Natural killer cell (primary cell): Measurements from ENCODE around the gene THRB. TPM values are rescaled to one million over a fixed set of nuclear protein-coding genes. Genes with fewer than 3 reads are reported as not detected.

Experiments
- ATAC-seq, 3 donors: fragments of 150-1000 bp in 2 of 3; fragments of 200-7000 bp in 1 of 3; cut with Tn5 transposase; 1 replicate in 1 of 3; 2 replicates in 2 of 3; pipeline ENCODE4 v1.10.0; 2021; ENCODE audit warnings: mild to moderate bottlenecking in 2 of 3, moderate library complexity in 2 of 3
- DNase-seq, 2 donors: peaks; one replicate each; pipeline versions ENCODE4 v3.0.0 to v3.0.0-alpha.2; 2013 to 2021; ENCODE audit warnings: mixed read lengths in 1 of 2
- H3K27ac ChIP-seq: one replicate; pipeline ENCODE4 v1.5.1; 2013; ENCODE audit warnings: mild to moderate bottlenecking, low read length
- H3K27me3 ChIP-seq: one replicate; pipeline ENCODE4 v1.6.1; 2013; ENCODE audit warnings: low read length; ENCODE audit not compliant: control insufficient read depth, insufficient read depth
- H3K36me3 ChIP-seq: one replicate; pipeline ENCODE4 v1.6.1; 2013; ENCODE audit warnings: low read length; ENCODE audit not compliant: control insufficient read depth, insufficient read depth
- H3K4me1 ChIP-seq: one replicate; pipeline ENCODE4 v1.6.1; 2013; ENCODE audit warnings: low read length; ENCODE audit not compliant: control insufficient read depth, insufficient read depth
- H3K4me3 ChIP-seq: one replicate; pipeline ENCODE4 v1.5.1; 2013; ENCODE audit warnings: low read length
- H3K9me3 ChIP-seq: one replicate; pipeline ENCODE4 v1.6.1; 2013; ENCODE audit warnings: low read length; ENCODE audit not compliant: control insufficient read depth, insufficient read depth
- H3K27ac Mint-ChIP-seq, 2 donors: one replicate each; pipeline ENCODE4 v1.8.0; 2022; ENCODE audit warnings: mild to moderate bottlenecking in 2 of 2, mixed read lengths in 2 of 2, moderate library complexity in 1 of 2
- H3K27me3 Mint-ChIP-seq, 2 donors: one replicate each; pipeline ENCODE4 v1.8.0; 2022; ENCODE audit warnings: low read depth in 2 of 2, mixed read lengths in 2 of 2
- H3K36me3 Mint-ChIP-seq: one replicate; pipeline ENCODE4 v1.8.0; 2022; ENCODE audit warnings: mixed read lengths
- H3K4me1 Mint-ChIP-seq, 2 donors: one replicate each; pipeline ENCODE4 v1.8.0; 2022; ENCODE audit warnings: mixed read lengths in 2 of 2
- H3K4me3 Mint-ChIP-seq: one replicate; pipeline ENCODE4 v1.8.0; 2022; ENCODE audit warnings: mild to moderate bottlenecking, moderate library complexity, mixed read lengths
- H3K9me3 Mint-ChIP-seq, 2 donors: one replicate each; pipeline ENCODE4 v1.8.0; 2022; ENCODE audit warnings: mixed read lengths in 2 of 2
- WGBS: methylation state at CpG from one replicate; pipeline ENCODE4 v1.1.7; 2013; ENCODE audit warnings: missing lambda C conversion rate; ENCODE audit not compliant: insufficient coverage; 5-methylcytosine and 5-hydroxymethylcytosine counted together
- intact Hi-C: fragments of 100-400 bp; cut with micrococcal nuclease; formaldehyde crosslinking; loops from one replicate; pipeline ENCODE4 v1.14.2; 2022
- total RNA-seq, 4 donors: library from RNA; stranded (reverse); fragments of 120-200 nt in 1 of 4; gene quantifications; one replicate each; pipeline versions ENCODE4 v1.2.3 to v1.2.4, GENCODE V29; 2013 to 2022
- TF ChIP-seq, protein P1 (sequence below): fragments of 200-600 bp; IDR thresholded peaks from one replicate; pipeline ENCODE4 v1.8.0; 2022; ENCODE audit warnings: antibody characterized with exemption

The THRB gene
- total RNA-seq, 3 donors from 2014 or later (not counting 1 experiment from before 2014, with no cell fraction given) = 0.05 TPM; not detected in 2

DNA sequence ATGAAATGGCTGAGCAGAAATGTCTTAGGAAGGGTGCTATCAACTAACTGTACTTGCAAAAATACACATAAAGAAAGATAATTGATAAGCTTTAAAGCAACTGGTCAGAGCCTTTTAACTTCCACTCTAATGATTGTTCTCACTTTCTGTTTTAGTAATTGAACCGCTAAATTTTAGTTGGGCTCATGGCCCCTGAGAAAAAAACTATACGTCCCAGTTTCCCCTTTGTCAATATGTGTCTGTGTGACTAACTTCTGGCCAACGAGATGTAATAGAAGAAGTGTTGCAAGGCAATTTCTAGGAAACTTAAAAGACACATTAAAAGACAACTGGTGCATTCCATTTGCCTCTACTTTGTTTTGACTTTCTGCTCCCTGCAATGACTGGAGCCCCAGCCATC is 325.7 kb downstream of the THRB start:
- ATAC-seq (no peak), DNase-seq (no peak)
- Histone ChIP-seq H3K36me3 (no peaks in the 10 kb centered on the region), H3K4me3 (no peak overlapping the region), H3K4me1 (no peaks in the 10 kb centered on the region), H3K9me3 (no peaks in the 10 kb centered on the region), H3K27ac (no peak overlapping the region), H3K27me3 (no peaks in the 10 kb centered on the region)
- WGBS = 75% methylated on average over 3 of the region's 3 CpGs
- H3K4me3 Mint-ChIP-seq = no peak overlapping the region
- no peaks in the 10 kb centered on the region for H3K4me1 Mint-ChIP-seq
- H3K9me3 Mint-ChIP-seq = no peaks in the 10 kb centered on the region
- no peak overlapping the region for H3K27ac Mint-ChIP-seq
- no peaks in the 10 kb centered on the region for H3K36me3 Mint-ChIP-seq
- intact Hi-C loops = no loop called here
- H3K27me3 Mint-ChIP-seq = peaks cover 0 to 3% of the 10 kb centered on the region in 2 donors
- TF ChIP-seq, protein P1, sequence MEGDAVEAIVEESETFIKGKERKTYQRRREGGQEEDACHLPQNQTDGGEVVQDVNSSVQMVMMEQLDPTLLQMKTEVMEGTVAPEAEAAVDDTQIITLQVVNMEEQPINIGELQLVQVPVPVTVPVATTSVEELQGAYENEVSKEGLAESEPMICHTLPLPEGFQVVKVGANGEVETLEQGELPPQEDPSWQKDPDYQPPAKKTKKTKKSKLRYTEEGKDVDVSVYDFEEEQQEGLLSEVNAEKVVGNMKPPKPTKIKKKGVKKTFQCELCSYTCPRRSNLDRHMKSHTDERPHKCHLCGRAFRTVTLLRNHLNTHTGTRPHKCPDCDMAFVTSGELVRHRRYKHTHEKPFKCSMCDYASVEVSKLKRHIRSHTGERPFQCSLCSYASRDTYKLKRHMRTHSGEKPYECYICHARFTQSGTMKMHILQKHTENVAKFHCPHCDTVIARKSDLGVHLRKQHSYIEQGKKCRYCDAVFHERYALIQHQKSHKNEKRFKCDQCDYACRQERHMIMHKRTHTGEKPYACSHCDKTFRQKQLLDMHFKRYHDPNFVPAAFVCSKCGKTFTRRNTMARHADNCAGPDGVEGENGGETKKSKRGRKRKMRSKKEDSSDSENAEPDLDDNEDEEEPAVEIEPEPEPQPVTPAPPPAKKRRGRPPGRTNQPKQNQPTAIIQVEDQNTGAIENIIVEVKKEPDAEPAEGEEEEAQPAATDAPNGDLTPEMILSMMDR = no peak

DNA sequence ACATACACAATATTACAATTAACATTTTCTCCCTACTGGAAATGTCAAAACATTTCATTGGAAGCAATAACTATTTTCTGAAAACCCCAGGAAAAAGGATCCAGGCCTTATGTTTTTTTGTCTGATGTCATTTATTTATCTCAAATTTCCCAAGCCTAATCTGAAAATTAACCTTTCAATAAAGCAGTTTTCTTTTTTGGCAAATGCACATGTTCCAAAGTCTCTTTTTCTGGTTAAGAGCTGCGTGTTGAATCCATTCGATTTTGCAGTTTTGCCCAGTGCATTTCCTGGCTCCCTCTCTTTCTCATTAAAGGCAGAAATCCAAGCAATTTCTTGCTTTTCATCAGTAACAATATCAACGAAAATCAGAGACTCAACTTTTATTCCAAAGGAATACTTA is 327.2 kb downstream of the THRB start:
- no peaks in the 10 kb centered on the region for H3K9me3 ChIP-seq
- Mint-ChIP-seq H3K36me3 (no peaks in the 10 kb centered on the region), H3K4me3 (no peak overlapping the region), H3K4me1 (no peaks in the 10 kb centered on the region), H3K9me3 (no peaks in the 10 kb centered on the region), H3K27me3 (peaks cover 0 to 3% of the 10 kb centered on the region in 2 donors), H3K27ac (no peak overlapping the region)
- ATAC-seq (no peak), DNase-seq (no peak)
- WGBS = 93% methylated on average over 2 of the region's 3 CpGs
- no peaks in the 10 kb centered on the region for H3K4me1 ChIP-seq
- H3K27me3 ChIP-seq = no peaks in the 10 kb centered on the region
- intact Hi-C loops = no loop called here
- no peaks in the 10 kb centered on the region for H3K36me3 ChIP-seq
- TF ChIP-seq, protein P1 = no peak
- no peak overlapping the region for H3K27ac ChIP-seq
- no peak overlapping the region for H3K4me3 ChIP-seq

DNA sequence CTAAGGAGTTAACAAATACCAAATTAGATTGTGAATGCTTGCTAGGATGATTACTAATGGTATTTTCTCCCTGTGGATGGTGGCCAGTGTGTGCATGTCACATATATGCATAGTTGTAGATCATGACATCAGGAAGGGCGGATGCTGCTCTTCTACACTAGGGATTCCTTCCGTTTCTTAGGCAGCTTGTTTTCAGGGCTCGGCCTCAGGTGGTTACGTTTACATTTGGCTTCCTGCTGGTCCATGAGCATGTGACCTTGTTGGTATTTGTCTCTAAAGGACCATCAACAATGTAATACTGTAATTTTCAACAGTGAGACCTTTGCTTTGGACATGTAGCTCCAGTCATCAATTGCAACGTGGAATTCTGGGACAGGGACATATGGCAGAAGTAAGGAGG is 328.1 kb downstream of the THRB start:
- no peaks in the 10 kb centered on the region for H3K36me3 ChIP-seq
- peaks cover 0 to 3% of the 10 kb centered on the region in 2 donors for H3K27me3 Mint-ChIP-seq
- TF ChIP-seq, protein P1 = no peak
- no peaks in the 10 kb centered on the region for H3K4me1 Mint-ChIP-seq
- no peak overlapping the region for H3K4me3 ChIP-seq
- 93% methylated on average over 5 of the region's 5 CpGs for WGBS
- no peaks in the 10 kb centered on the region for H3K9me3 Mint-ChIP-seq
- H3K36me3 Mint-ChIP-seq = no peaks in the 10 kb centered on the region
- H3K4me1 ChIP-seq = no peaks in the 10 kb centered on the region
- DNase-seq (no peak), ATAC-seq (no peak)
- intact Hi-C loops = no loop called here
- no peaks in the 10 kb centered on the region for H3K9me3 ChIP-seq
- H3K27ac Mint-ChIP-seq = no peak overlapping the region
- H3K27ac ChIP-seq = no peak overlapping the region
- H3K27me3 ChIP-seq = no peaks in the 10 kb centered on the region
- H3K4me3 Mint-ChIP-seq = no peak overlapping the region

DNA sequence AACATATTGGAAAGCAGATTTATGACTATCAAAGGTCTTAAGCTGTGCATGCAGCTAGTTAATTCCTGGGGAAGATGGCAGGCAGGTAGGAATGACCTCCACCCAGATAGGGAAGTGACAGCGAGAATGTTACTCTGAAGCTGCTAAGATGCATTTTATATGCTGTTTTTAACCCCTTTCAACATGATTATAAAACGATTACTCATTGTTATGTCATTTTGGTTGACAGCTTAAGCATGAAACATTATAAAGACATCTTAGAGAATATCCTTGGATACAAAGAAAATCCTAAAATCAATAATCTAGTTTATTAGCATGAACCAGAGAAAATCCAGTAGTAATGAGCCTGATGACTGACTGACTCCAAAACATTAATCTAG is 329.1 kb downstream of the THRB start:
- H3K27ac ChIP-seq = no peak overlapping the region
- H3K4me3 Mint-ChIP-seq = no peak overlapping the region
- no peaks in the 10 kb centered on the region for H3K4me1 ChIP-seq
- H3K27me3 ChIP-seq = no peaks in the 10 kb centered on the region
- intact Hi-C loops = no loop called here
- WGBS = 100% methylated on average over 1 of the region's 2 CpGs
- no peaks in the 10 kb centered on the region for H3K9me3 Mint-ChIP-seq
- H3K27me3 Mint-ChIP-seq = peaks cover 0 to 3% of the 10 kb centered on the region in 2 donors
- H3K9me3 ChIP-seq = no peaks in the 10 kb centered on the region
- no peak overlapping the region for H3K27ac Mint-ChIP-seq
- H3K4me3 ChIP-seq = no peak overlapping the region
- H3K36me3 ChIP-seq = no peaks in the 10 kb centered on the region
- no peaks in the 10 kb centered on the region for H3K36me3 Mint-ChIP-seq
- ATAC-seq (no peak), DNase-seq (no peak)
- TF ChIP-seq, protein P1 = no peak
- H3K4me1 Mint-ChIP-seq = no peaks in the 10 kb centered on the region
